Mesodermal cell (in vitro differentiated cells): Measurements from ENCODE around the gene GCNT2.

Experiments used
- H3K27ac ChIP-seq: 2 replicates; pipeline ENCODE4 v1.7.0; 2013; ENCODE audit warnings: mild to moderate bottlenecking, low read depth, low read length, moderate library complexity; ENCODE audit not compliant: severe bottlenecking
- H3K36me3 ChIP-seq: 2 replicates; pipeline ENCODE4 v1.7.1; 2013; ENCODE audit warnings: mild to moderate bottlenecking, low read length, moderate library complexity; ENCODE audit not compliant: control insufficient read depth, insufficient read depth
- H3K4me1 ChIP-seq: one replicate; pipeline ENCODE4 v1.7.1; 2013; ENCODE audit warnings: mild to moderate bottlenecking, low read length; ENCODE audit not compliant: insufficient read depth, control insufficient read depth, poor library complexity, severe bottlenecking
- H3K4me3 ChIP-seq: 2 replicates; pipeline ENCODE4 v1.7.0; 2013; ENCODE audit warnings: low read length, control low read depth, mild to moderate bottlenecking; ENCODE audit not compliant: insufficient read depth, poor library complexity, severe bottlenecking; ENCODE audit errors: extremely low read depth
- H3K9me3 ChIP-seq: 2 replicates; pipeline ENCODE4 v1.7.1; 2013; ENCODE audit warnings: mild to moderate bottlenecking, low read length, moderate library complexity; ENCODE audit not compliant: control insufficient read depth
- WGBS, 2 experiments: methylation state at CpG; one replicate each; pipeline ENCODE4 v1.1.5; 2013; ENCODE audit warnings: missing lambda C conversion rate in 2 of 2; ENCODE audit not compliant: insufficient coverage in 2 of 2; 5-methylcytosine and 5-hydroxymethylcytosine counted together

Gene GCNT2

DNA sequence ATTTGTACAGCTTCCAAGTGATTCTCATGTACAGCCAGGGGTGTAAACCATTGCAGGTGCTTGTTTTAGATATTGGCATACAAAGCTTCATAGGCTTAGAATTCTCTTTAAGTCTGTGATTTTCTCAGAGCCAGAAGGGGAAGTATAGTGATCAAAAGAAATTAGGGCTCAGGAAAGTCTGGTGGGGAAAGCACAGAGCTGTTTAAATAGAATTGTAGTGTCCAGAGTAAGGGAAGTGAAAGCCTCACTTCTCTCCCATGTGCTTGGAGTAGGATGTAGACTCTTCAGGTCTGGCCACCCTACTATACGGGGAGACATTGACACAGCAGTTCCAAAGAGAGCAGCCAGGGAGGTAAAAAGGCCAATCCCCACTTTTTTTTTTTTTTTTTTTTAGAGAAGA is 10.4 kb downstream of the GCNT2 start:
- no peak overlapping the region for H3K4me3 ChIP-seq
- H3K9me3 ChIP-seq = no peaks in the 10 kb centered on the region
- no peak overlapping the region for H3K27ac ChIP-seq
- no peaks in the 10 kb centered on the region for H3K36me3 ChIP-seq
- no CpG with 5 or more reads among the region's 1 CpG for WGBS, 2 experiments
- peaks cover 25% of the 10 kb centered on the region for H3K4me1 ChIP-seq

- Histone ChIP-seq H3K4me1 (peaks cover 24% of the 10 kb centered on the region), H3K27ac (no peak overlapping the region), H3K4me3 (no peak overlapping the region), H3K36me3 (no peaks in the 10 kb centered on the region), H3K9me3 (no peaks in the 10 kb centered on the region)
- 82 to 90% methylated on average over 7 to 9 of the region's 9 CpGs for WGBS, 2 experiments
Measured at GRCh38 chr6:10531942-10532341, 10.8 kb downstream of the GCNT2 start.

DNA sequence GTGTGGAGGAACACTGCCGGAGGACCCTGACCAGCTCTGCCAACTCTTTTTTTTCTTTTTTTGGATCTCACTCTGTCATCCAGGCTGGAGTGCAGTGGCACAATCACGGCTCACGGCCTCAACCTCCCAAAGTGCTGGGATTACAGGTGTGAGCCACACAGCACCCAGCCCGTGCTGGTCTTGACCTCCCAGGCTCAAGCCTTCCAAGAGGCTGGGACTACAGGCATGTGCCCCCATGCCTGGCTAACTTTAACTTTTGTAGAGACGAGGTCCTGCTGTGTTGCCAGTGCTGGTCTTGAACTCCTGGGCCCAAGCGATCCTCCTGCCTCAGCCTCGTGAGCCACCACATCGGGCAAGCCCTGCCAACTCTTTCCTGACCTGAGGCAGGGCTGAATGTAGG is 11.2 kb downstream of the GCNT2 start:
- WGBS, 2 experiments = 88 to 97% methylated on average over 6 to 7 of the region's 8 CpGs
- Histone ChIP-seq H3K9me3 (no peaks in the 10 kb centered on the region), H3K4me1 (peaks cover 22% of the 10 kb centered on the region), H3K36me3 (no peaks in the 10 kb centered on the region), H3K4me3 (no peak overlapping the region), H3K27ac (no peak overlapping the region)

GRCh38 chr6:10534419-10534762 is 13.2 kb downstream of the GCNT2 start:
- H3K4me1 ChIP-seq = peaks cover 2% of the 10 kb centered on the region
- WGBS, 2 experiments = 86 to 100% methylated on average over 2 of the region's 4 CpGs
- H3K4me3 ChIP-seq = no peak overlapping the region
- H3K9me3 ChIP-seq = no peaks in the 10 kb centered on the region
- H3K36me3 ChIP-seq = no peaks in the 10 kb centered on the region
- no peak overlapping the region for H3K27ac ChIP-seq

DNA sequence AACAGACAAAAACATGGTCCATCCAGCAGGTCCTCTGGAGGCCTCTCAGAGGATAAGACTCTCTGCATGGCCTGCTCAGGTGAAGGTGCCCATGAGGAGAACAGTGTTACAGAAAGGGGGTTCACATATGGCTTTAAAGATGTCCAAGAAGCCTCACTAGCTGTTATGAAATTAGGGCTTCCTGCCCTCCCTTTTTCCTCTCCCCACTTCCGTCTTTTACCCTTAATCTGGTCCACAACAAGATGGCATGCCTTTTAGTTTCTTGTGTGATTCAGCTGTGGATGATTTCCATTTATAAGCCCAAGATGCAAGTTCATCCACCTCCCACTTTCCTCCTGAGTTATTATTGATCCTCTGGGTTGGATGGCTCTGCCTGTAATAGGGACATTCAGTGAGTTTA is 14.0 kb downstream of the GCNT2 start:
- Histone ChIP-seq H3K9me3 (no peaks in the 10 kb centered on the region), H3K4me3 (no peak overlapping the region), H3K36me3 (no peaks in the 10 kb centered on the region), H3K4me1 (no peaks in the 10 kb centered on the region), H3K27ac (no peak overlapping the region)
- 100% methylated on average over 1 of the region's 1 CpG; no CpG with 5 or more reads in 1 of the 2 experiments for WGBS, 2 experiments

- Histone ChIP-seq H3K4me3 (no peak overlapping the region), H3K27ac (no peak overlapping the region), H3K4me1 (no peaks in the 10 kb centered on the region), H3K9me3 (no peaks in the 10 kb centered on the region), H3K36me3 (no peaks in the 10 kb centered on the region)
- 94 to 100% methylated on average over 1 to 3 of the region's 5 CpGs for WGBS, 2 experiments
Measured at GRCh38 chr6:10537726-10538125, 16.6 kb downstream of the GCNT2 start.

GRCh38 chr6:10540073-10540746 is 19.1 kb downstream of the GCNT2 start:
- WGBS, 2 experiments = 94 to 100% methylated on average over 2 to 4 of the region's 4 CpGs
- Histone ChIP-seq H3K27ac (no peak overlapping the region), H3K9me3 (no peaks in the 10 kb centered on the region), H3K36me3 (no peaks in the 10 kb centered on the region), H3K4me3 (no peak overlapping the region), H3K4me1 (peaks cover 2% of the 10 kb centered on the region)

DNA sequence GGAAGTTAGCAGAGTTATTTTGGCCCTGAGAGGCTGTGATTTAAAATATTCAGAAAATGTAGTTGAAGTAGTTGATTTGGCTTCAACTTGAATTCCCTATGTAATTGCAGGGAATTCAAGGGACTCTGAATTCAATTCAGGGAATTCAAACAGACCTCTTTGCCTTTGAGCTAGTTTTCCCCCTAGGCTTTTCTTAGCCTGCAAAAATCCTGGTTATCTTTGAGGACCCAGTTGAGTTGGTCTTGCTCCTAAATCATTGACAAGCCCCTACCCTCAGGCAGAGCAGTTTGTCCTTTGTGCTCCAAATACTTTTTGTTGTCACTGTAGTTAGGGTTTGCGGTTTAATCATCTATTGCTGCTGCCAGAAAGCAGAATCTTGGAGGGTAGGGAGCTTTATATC is 20.4 kb downstream of the GCNT2 start:
- H3K27ac ChIP-seq = no peak overlapping the region
- no peaks in the 10 kb centered on the region for H3K9me3 ChIP-seq
- no peaks in the 10 kb centered on the region for H3K36me3 ChIP-seq
- no peak overlapping the region for H3K4me3 ChIP-seq
- no CpG with 5 or more reads among the region's 1 CpG for WGBS, 2 experiments
- peaks cover 6% of the 10 kb centered on the region for H3K4me1 ChIP-seq

- H3K27ac ChIP-seq = no peak overlapping the region
- H3K36me3 ChIP-seq = no peaks in the 10 kb centered on the region
- H3K9me3 ChIP-seq = no peaks in the 10 kb centered on the region
- peaks cover 6% of the 10 kb centered on the region for H3K4me1 ChIP-seq
- H3K4me3 ChIP-seq = no peak overlapping the region
- 86% methylated on average over 1 of the region's 2 CpGs; no CpG with 5 or more reads in 1 of the 2 experiments for WGBS, 2 experiments
Measured at GRCh38 chr6:10542213-10542612, 21.1 kb downstream of the GCNT2 start.

GRCh38 chr6:10543488-10543887 is 22.3 kb downstream of the GCNT2 start:
- H3K4me1 ChIP-seq = peaks cover 6% of the 10 kb centered on the region
- no peak overlapping the region for H3K4me3 ChIP-seq
- no peaks in the 10 kb centered on the region for H3K9me3 ChIP-seq
- H3K27ac ChIP-seq = no peak overlapping the region
- WGBS, 2 experiments = 94 to 97% methylated on average over 2 of the region's 2 CpGs
- H3K36me3 ChIP-seq = no peaks in the 10 kb centered on the region

- 60 to 92% methylated on average over 2 to 4 of the region's 4 CpGs for WGBS, 2 experiments
Measured at GRCh38 chr6:10545482-10545881, 24.3 kb downstream of the GCNT2 start.

More at GRCh38 chr6:10545482-10545881, 24.3 kb downstream of the GCNT2 start:
- H3K4me3 ChIP-seq = no peak overlapping the region
- H3K27ac ChIP-seq = no peak overlapping the region
- H3K9me3 ChIP-seq = no peaks in the 10 kb centered on the region
- H3K4me1 ChIP-seq = peaks cover 6% of the 10 kb centered on the region
- H3K36me3 ChIP-seq = no peaks in the 10 kb centered on the region
